ENCODE data around the gene KRT72. TPM values are rescaled to one million over a fixed set of nuclear protein-coding genes. Genes with fewer than 3 reads are reported as not detected.

Gene KRT72
- not detected in 2 replicates for total RNA-seq

GRCh38 chr12:52600941-52601481 is at the start of gene KRT72:
TSS of gene KRT72 (minus strand) at chr12:52601463. CDS start at chr12:52601452, 11 bp downstream.

GRCh38 chr12:52618216-52618615 is 17.0 kb upstream of the KRT72 start, which contains the start of gene KRT73:
TSS of gene KRT73 (minus strand) at chr12:52618559. CDS start at chr12:52618524, 35 bp downstream.

GRCh38 chr12:52573743-52574142 is 27.5 kb downstream of the KRT72 start, which contains the start of gene KRT74:
TSS of gene KRT74 (minus strand) at chr12:52573843. CDS start at chr12:52573777, 66 bp downstream.

GRCh38 chr12:52552681-52553195 is 48.5 kb downstream of the KRT72 start, which contains the start of gene KRT71:
TSS of gene KRT71 (minus strand) at chr12:52553145. CDS start at chr12:52553077, 68 bp downstream.

Other genes starting within 250 kb of the KRT72 start
- not detected in 2 replicates for gene KRT85, start 234.0 kb downstream of the KRT72 start, total RNA-seq
- gene KRT84, start 215.8 kb downstream of the KRT72 start, total RNA-seq, result not detected in 2 replicates
- gene KRT82, start 195.1 kb downstream of the KRT72 start, total RNA-seq, result not detected in 2 replicates
- not detected in 2 replicates for gene KRT75, start 167.1 kb downstream of the KRT72 start, total RNA-seq
- gene KRT6B, start 149.3 kb downstream of the KRT72 start, total RNA-seq, result 0.29 TPM in 1 of 2 replicates, not detected in the other
- not detected in 2 replicates for gene KRT6C, start 127.7 kb downstream of the KRT72 start, total RNA-seq
- gene KRT6A, start 108.2 kb downstream of the KRT72 start, total RNA-seq, result 25.6 TPM in 1 of 2 replicates, not detected in the other
- gene KRT5, start 81.1 kb downstream of the KRT72 start, total RNA-seq, result 1.7 TPM in 1 of 2 replicates, not detected in the other
- gene KRT71, start 48.3 kb downstream of the KRT72 start, total RNA-seq, result not detected in 2 replicates
- not detected in 2 replicates for gene KRT74, start 27.6 kb downstream of the KRT72 start, total RNA-seq
- gene KRT73, start 17.1 kb upstream of the KRT72 start, total RNA-seq, result not detected in 2 replicates
- gene KRT2, start 50.7 kb upstream of the KRT72 start, total RNA-seq, result not detected in 2 replicates
- gene KRT1, start 78.9 kb upstream of the KRT72 start, total RNA-seq, result not detected in 2 replicates
- not detected in 2 replicates for gene KRT77, start 102.1 kb upstream of the KRT72 start, total RNA-seq
- not detected in 2 replicates for gene KRT76, start 175.9 kb upstream of the KRT72 start, total RNA-seq
- not detected in 2 replicates for gene KRT3, start 194.7 kb upstream of the KRT72 start, total RNA-seq
- gene KRT4, start 212.7 kb upstream of the KRT72 start, total RNA-seq, result 0.14 TPM in 1 of 2 replicates, not detected in the other
- gene KRT79, start 232.8 kb upstream of the KRT72 start, total RNA-seq, result 0.72 TPM in 1 of 2 replicates, not detected in the other
- gene KRT78, start 247.5 kb upstream of the KRT72 start, total RNA-seq, result not detected in 2 replicates

Data from placental pericyte (primary cell).